ENCODE measurements around the gene STAT1.

DNA sequence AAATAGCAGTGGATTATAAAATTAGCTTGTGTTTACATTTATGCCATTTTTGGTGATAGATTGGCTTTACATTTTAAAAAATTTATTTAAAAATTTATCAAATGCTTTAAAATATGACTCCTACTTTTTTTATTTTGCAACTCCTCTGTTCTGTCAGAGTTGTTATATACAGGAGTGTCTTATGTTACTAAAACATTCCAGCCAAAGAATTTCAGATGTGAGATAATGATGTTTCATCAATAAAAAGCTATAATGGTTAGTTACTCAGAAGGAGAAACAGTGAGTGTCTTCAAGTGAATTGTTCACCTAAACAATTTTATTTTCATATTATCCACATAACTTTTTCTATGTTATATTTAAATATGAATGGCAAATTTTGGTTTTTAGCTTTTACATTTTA is 80.6 kb downstream of the STAT1 start:
- no peak for TF ChIP-seq EZH2 (IDR thresholded peaks at IDR 0.05; ENCODE audit: borderline replicate concordance, low read depth, low read length, poor library complexity, severe bottlenecking)
- TF ChIP-seq, protein P1, sequence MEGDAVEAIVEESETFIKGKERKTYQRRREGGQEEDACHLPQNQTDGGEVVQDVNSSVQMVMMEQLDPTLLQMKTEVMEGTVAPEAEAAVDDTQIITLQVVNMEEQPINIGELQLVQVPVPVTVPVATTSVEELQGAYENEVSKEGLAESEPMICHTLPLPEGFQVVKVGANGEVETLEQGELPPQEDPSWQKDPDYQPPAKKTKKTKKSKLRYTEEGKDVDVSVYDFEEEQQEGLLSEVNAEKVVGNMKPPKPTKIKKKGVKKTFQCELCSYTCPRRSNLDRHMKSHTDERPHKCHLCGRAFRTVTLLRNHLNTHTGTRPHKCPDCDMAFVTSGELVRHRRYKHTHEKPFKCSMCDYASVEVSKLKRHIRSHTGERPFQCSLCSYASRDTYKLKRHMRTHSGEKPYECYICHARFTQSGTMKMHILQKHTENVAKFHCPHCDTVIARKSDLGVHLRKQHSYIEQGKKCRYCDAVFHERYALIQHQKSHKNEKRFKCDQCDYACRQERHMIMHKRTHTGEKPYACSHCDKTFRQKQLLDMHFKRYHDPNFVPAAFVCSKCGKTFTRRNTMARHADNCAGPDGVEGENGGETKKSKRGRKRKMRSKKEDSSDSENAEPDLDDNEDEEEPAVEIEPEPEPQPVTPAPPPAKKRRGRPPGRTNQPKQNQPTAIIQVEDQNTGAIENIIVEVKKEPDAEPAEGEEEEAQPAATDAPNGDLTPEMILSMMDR (conservative IDR thresholded peaks at IDR 0.05; ENCODE audit: low read depth, low read length) = no peak
